ENCODE measurements around the gene CLCN4. TPM values are rescaled to one million over a fixed set of nuclear protein-coding genes. Genes with fewer than 3 reads are reported as not detected.
A peak's percentile ranks its signal among the peaks of the same experiment; 100 is the strongest.

Gene CLCN4
- total RNA-seq, 1 donor, result 14.1 TPM

DNA sequence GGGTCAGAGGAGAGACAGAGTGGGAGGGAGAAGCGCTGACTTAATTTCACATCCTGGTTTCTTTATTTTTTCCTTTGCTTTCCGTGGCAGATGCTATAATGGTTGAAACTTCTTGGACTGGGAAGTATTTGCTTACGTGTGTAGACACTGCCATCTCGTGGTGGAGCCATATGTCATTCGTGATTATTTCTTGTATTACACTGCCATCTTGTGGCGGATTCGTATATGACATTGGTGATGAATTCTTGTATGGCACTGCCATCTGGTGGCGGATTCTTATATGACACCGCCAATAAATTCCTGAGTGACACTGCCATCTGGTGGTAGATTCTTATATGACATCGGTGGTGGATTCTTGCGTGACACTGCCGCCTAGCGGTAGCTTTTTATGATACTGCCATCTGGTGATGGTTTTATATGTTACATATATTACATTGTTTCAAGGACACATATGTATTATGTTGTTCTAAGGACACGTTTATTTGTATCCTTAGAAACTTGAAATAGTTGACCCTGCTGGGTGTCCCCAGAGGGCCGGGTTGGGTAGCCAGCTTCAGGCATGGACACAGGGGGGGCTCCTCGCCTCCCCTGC, 37.3 kb upstream of the CLCN4 start:
- H3K4me3 ChIP-seq (ENCODE audit: insufficient read depth, low read length), result no peak overlapping the region
- H4K20me1 ChIP-seq (ENCODE audit: insufficient read depth, low read length), result no peaks in the 10 kb centered on the region
- H3K36me3 ChIP-seq (ENCODE audit: insufficient read depth, low read length), result peaks cover 26% of the 10 kb centered on the region
- H3K27me3 ChIP-seq (ENCODE audit: insufficient read depth, low read length), result no peaks in the 10 kb centered on the region
- no peak overlapping the region for H3K27ac ChIP-seq (ENCODE audit: low read depth, low read length)
- no peaks in the 10 kb centered on the region for H3K4me1 ChIP-seq (ENCODE audit: insufficient read depth, low read length)
- no peak overlapping the region for H3K4me2 ChIP-seq (ENCODE audit: insufficient read depth, low read length)
- TF ChIP-seq CTCF (IDR thresholded peaks at IDR 0.05; ENCODE audit: extremely low read depth, low read depth, low read length), result peak; percentile 100
- peak; percentile 94 for DNase-seq (ENCODE audit: insufficient read length, low spot score, missing footprints)
- H3K9me3 ChIP-seq (ENCODE audit: low read depth, low read length), result no peaks in the 10 kb centered on the region
- H3K79me2 ChIP-seq (ENCODE audit: insufficient read depth, low read length), result peaks cover 5% of the 10 kb centered on the region
- H2AFZ ChIP-seq (ENCODE audit: low read length), result no peak overlapping the region

GRCh38 chrX:10120331-10120730, 36.4 kb upstream of the CLCN4 start:
- Histone ChIP-seq H3K27me3 (ENCODE audit: insufficient read depth, low read length) (no peaks in the 10 kb centered on the region), H3K4me1 (ENCODE audit: insufficient read depth, low read length) (no peaks in the 10 kb centered on the region), H2AFZ (ENCODE audit: low read length) (no peak overlapping the region), H3K9me3 (ENCODE audit: low read depth, low read length) (no peaks in the 10 kb centered on the region), H3K36me3 (ENCODE audit: insufficient read depth, low read length) (peaks cover 32% of the 10 kb centered on the region), H3K79me2 (ENCODE audit: insufficient read depth, low read length) (peaks cover 5% of the 10 kb centered on the region), H3K4me3 (ENCODE audit: insufficient read depth, low read length) (no peak overlapping the region), H3K27ac (ENCODE audit: low read depth, low read length) (no peak overlapping the region), H3K4me2 (ENCODE audit: insufficient read depth, low read length) (no peak overlapping the region), H4K20me1 (ENCODE audit: insufficient read depth, low read length) (no peaks in the 10 kb centered on the region)
- no peak for DNase-seq (ENCODE audit: insufficient read length, low spot score, missing footprints)
- TF ChIP-seq CTCF (IDR thresholded peaks at IDR 0.05; ENCODE audit: extremely low read depth, low read depth, low read length), result no peak

DNA sequence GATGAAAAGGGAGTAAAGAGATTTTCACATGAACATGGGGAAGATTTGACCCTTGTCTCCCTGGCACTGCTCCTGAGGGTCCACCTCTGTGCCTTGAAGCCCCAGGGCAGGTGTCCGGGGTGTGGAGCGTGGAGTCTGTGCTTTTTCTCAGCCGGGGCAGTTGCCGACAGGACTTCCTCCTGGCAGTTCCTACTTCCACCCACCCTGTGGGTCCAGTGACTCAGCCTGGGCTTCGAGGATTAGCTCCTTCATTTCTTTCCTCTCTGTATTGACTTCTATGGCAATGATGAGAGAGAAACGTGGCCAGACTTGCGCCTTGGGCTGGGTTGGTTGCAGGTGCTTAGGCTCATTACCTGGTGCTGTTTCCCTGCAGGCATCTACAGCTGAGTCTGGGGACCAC, 35.9 kb upstream of the CLCN4 start:
- Histone ChIP-seq H2AFZ (ENCODE audit: low read length) (no peak overlapping the region), H3K36me3 (ENCODE audit: insufficient read depth, low read length) (peaks cover 32% of the 10 kb centered on the region)
- TF ChIP-seq CTCF (IDR thresholded peaks at IDR 0.05; ENCODE audit: extremely low read depth, low read depth, low read length), result no peak

GRCh38 chrX:10121787-10122186, 35.0 kb upstream of the CLCN4 start:
- no peak for DNase-seq (ENCODE audit: insufficient read length, low spot score, missing footprints)
- Histone ChIP-seq H3K9me3 (ENCODE audit: low read depth, low read length) (no peaks in the 10 kb centered on the region), H3K79me2 (ENCODE audit: insufficient read depth, low read length) (peaks cover 5% of the 10 kb centered on the region), H2AFZ (ENCODE audit: low read length) (no peak overlapping the region), H3K4me1 (ENCODE audit: insufficient read depth, low read length) (no peaks in the 10 kb centered on the region), H3K27ac (ENCODE audit: low read depth, low read length) (peak overlapping the region; percentile 12), H4K20me1 (ENCODE audit: insufficient read depth, low read length) (no peaks in the 10 kb centered on the region), H3K36me3 (ENCODE audit: insufficient read depth, low read length) (peaks cover 30% of the 10 kb centered on the region), H3K4me3 (ENCODE audit: insufficient read depth, low read length) (no peak overlapping the region), H3K4me2 (ENCODE audit: insufficient read depth, low read length) (no peak overlapping the region), H3K27me3 (ENCODE audit: insufficient read depth, low read length) (no peaks in the 10 kb centered on the region)
- TF ChIP-seq CTCF (IDR thresholded peaks at IDR 0.05; ENCODE audit: extremely low read depth, low read depth, low read length), result no peak

More for the DNA sequence above, 35.9 kb upstream of the CLCN4 start:
- Histone ChIP-seq H3K4me2 (ENCODE audit: insufficient read depth, low read length) (no peak overlapping the region), H4K20me1 (ENCODE audit: insufficient read depth, low read length) (no peaks in the 10 kb centered on the region), H3K27me3 (ENCODE audit: insufficient read depth, low read length) (no peaks in the 10 kb centered on the region), H3K9me3 (ENCODE audit: low read depth, low read length) (no peaks in the 10 kb centered on the region), H3K27ac (ENCODE audit: low read depth, low read length) (no peak overlapping the region), H3K4me1 (ENCODE audit: insufficient read depth, low read length) (no peaks in the 10 kb centered on the region), H3K4me3 (ENCODE audit: insufficient read depth, low read length) (no peak overlapping the region), H3K79me2 (ENCODE audit: insufficient read depth, low read length) (peaks cover 5% of the 10 kb centered on the region)
- DNase-seq (ENCODE audit: insufficient read length, low spot score, missing footprints), result no peak
